ENCODE results near the gene C20orf96.

GRCh38 chr20:235891-236290 lies 54.7 kb downstream of the C20orf96 start:
- TF ChIP-seq SP1 (IDR thresholded peaks at IDR 0.05) (no peak), FOXA1 (IDR thresholded peaks at IDR 0.05) (no peak), L3MBTL2 (conservative IDR thresholded peaks at IDR 0.05) (no peak), BHLHE40 (IDR thresholded peaks at IDR 0.05; ENCODE audit: borderline replicate concordance) (no peak), LEF1 (IDR thresholded peaks at IDR 0.05; ENCODE audit: borderline replicate concordance) (no peak)
